Neural progenitor cell (in vitro differentiated cells): Measurements from ENCODE around the gene CLK1. TPM values are rescaled to one million over a fixed set of nuclear protein-coding genes. Genes with fewer than 3 reads are reported as not detected.

ENCODE experiments used
- DNase-seq: peaks from one replicate; pipeline ENCODE4 v3.0.0-alpha.2; 2016; ENCODE audit warnings: low spot score
- H2AFZ ChIP-seq: fragments of 200-600 bp; sonication (generic); replicated peaks from 2 replicates; pipeline ENCODE4 v1.6.1; 2016; ENCODE audit warnings: antibody characterized with exemption
- H3F3A ChIP-seq: fragments of 200-600 bp; sonication (generic); 2 replicates; pipeline ENCODE4 v1.6.1; 2016; ENCODE audit warnings: antibody characterized with exemption, low read depth
- H3K27ac ChIP-seq: fragments of 200-600 bp; sonication (generic); 2 replicates; pipeline ENCODE4 v1.5.1; 2016; ENCODE audit warnings: mild to moderate bottlenecking
- H3K27me3 ChIP-seq: fragments of 200-600 bp; sonication (generic); 2 replicates; pipeline ENCODE4 v1.6.1; 2016; ENCODE audit warnings: mild to moderate bottlenecking, moderate library complexity
- H3K36me3 ChIP-seq: fragments of 200-600 bp; sonication (generic); 2 replicates; pipeline ENCODE4 v1.5.1; 2016
- H3K4me1 ChIP-seq: fragments of 200-600 bp; sonication (generic); 2 replicates; pipeline ENCODE4 v1.6.1; 2016; ENCODE audit warnings: mixed run types
- H3K4me2 ChIP-seq: fragments of 200-600 bp; sonication (generic); 2 replicates; pipeline ENCODE4 v1.6.1; 2016
- H3K4me3 ChIP-seq: fragments of 200-600 bp; sonication (generic); 2 replicates; pipeline ENCODE4 v1.5.1; 2016
- H3K79me2 ChIP-seq: fragments of 200-600 bp; sonication (generic); 2 replicates; pipeline ENCODE4 v1.6.1; 2016; ENCODE audit warnings: low read depth
- H3K9ac ChIP-seq: fragments of 200-600 bp; sonication (generic); 2 replicates; pipeline ENCODE4 v1.6.1; 2016
- H3K9me3 ChIP-seq: fragments of 200-600 bp; sonication (generic); 2 replicates; pipeline ENCODE4 v1.5.1; 2016; ENCODE audit warnings: low read depth
- H4K20me1 ChIP-seq: fragments of 200-600 bp; sonication (generic); 2 replicates; pipeline ENCODE4 v1.6.1; 2016; ENCODE audit warnings: low read depth
- H3K27ac Mint-ChIP-seq: 3 replicates; pipeline ENCODE4 v1.8.0; 2021; ENCODE audit warnings: mixed read lengths
- H3K27me3 Mint-ChIP-seq: 2 replicates; pipeline ENCODE4 v1.8.0; 2022; ENCODE audit warnings: low read depth, mild to moderate bottlenecking, inconsistent platforms, moderate library complexity, mixed read lengths; ENCODE audit not compliant: insufficient read depth
- H3K36me3 Mint-ChIP-seq: 3 replicates; pipeline ENCODE4 v1.8.0; 2021; ENCODE audit warnings: mixed read lengths
- H3K4me1 Mint-ChIP-seq: 3 replicates; pipeline ENCODE4 v1.8.0; 2021; ENCODE audit warnings: mixed read lengths
- H3K4me3 Mint-ChIP-seq: 3 replicates; pipeline ENCODE4 v1.8.0; 2021; ENCODE audit warnings: mild to moderate bottlenecking, moderate library complexity, mixed read lengths
- H3K9me3 Mint-ChIP-seq: 3 replicates; pipeline ENCODE4 v1.8.0; 2020; ENCODE audit warnings: mixed read lengths
- EZH2 ChIP-seq: fragments of 200-600 bp; sonication (generic); IDR thresholded peaks from 2 replicates; pipeline ENCODE4 v1.6.1; 2017; ENCODE audit warnings: antibody characterized with exemption, mild to moderate bottlenecking, moderate library complexity
- EZH2phosphoT487 ChIP-seq: fragments of 200-600 bp; sonication (generic); IDR thresholded peaks from 2 replicates; pipeline ENCODE4 v1.6.1; 2017; ENCODE audit warnings: antibody characterized with exemption
- total RNA-seq: library from RNA; depleted of rRNA; stranded (reverse); fragments of >200 nt; gene quantifications from 2 replicates; pipeline ENCODE4 v1.2.3, GENCODE V29; 2015; ENCODE audit warnings: low replicate concordance
- TF ChIP-seq, protein P1 (sequence below): fragments of 200-600 bp; sonication (generic); IDR thresholded peaks from 2 replicates; pipeline ENCODE4 v1.5.1; 2017; ENCODE audit warnings: antibody characterized with exemption, mild to moderate bottlenecking

The CLK1 gene
- total RNA-seq, 1 donor from 2014 or later = 253 TPM

DNA sequence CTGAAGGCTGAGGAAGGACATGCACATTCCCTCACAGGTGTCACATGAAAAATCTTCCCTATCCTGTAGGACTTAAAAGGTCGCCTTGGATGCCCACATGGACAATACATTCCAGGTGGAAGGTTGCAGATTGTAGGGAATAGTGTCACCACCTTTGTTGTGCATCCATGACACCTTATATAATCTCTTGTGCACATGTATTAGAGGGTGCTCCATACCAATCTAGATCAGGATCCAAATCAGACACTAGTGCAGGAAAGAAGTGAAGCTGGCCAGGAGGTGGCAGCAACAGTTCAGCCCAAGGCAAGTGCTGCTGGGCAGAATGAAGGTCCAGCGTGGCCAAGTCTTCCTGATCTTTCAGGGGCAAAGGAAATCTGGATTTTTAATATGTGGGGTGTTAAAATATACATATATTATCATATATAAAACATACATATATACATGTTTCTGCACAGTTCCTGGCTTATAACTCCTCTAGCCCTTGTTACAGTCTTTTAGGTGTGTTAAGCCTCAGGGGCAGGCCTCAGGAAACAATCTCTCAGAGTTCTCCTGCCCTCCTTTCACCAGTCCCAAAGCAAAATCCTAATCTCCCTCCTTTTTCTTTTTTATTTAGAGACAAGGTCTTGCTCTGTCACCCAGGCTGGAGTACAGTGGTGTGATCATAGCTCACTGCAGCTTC, 41.3 kb upstream of the CLK1 start:
- Histone ChIP-seq H3K4me2 (no peak overlapping the region), H3K4me1 (no peaks in the 10 kb centered on the region), H3F3A (peaks cover 33% of the 10 kb centered on the region), H3K36me3 (peaks cover 18% of the 10 kb centered on the region), H4K20me1 (no peaks in the 10 kb centered on the region), H3K27ac (no peak overlapping the region), H3K4me3 (no peak overlapping the region), H3K9ac (no peak overlapping the region), H3K79me2 (no peaks in the 10 kb centered on the region), H3K27me3 (no peaks in the 10 kb centered on the region), H2AFZ (no peak overlapping the region), H3K9me3 (no peaks in the 10 kb centered on the region)
- no peaks in the 10 kb centered on the region for H3K4me1 Mint-ChIP-seq
- H3K36me3 Mint-ChIP-seq = peaks cover 6% of the 10 kb centered on the region
- no peak overlapping the region for H3K27ac Mint-ChIP-seq
- H3K27me3 Mint-ChIP-seq = no peaks in the 10 kb centered on the region
- peak; percentile 71 for DNase-seq
- no peak overlapping the region for H3K4me3 Mint-ChIP-seq
- H3K9me3 Mint-ChIP-seq = no peaks in the 10 kb centered on the region
- TF ChIP-seq EZH2phosphoT487 (no peak), EZH2 (no peak)
- TF ChIP-seq, protein P1, sequence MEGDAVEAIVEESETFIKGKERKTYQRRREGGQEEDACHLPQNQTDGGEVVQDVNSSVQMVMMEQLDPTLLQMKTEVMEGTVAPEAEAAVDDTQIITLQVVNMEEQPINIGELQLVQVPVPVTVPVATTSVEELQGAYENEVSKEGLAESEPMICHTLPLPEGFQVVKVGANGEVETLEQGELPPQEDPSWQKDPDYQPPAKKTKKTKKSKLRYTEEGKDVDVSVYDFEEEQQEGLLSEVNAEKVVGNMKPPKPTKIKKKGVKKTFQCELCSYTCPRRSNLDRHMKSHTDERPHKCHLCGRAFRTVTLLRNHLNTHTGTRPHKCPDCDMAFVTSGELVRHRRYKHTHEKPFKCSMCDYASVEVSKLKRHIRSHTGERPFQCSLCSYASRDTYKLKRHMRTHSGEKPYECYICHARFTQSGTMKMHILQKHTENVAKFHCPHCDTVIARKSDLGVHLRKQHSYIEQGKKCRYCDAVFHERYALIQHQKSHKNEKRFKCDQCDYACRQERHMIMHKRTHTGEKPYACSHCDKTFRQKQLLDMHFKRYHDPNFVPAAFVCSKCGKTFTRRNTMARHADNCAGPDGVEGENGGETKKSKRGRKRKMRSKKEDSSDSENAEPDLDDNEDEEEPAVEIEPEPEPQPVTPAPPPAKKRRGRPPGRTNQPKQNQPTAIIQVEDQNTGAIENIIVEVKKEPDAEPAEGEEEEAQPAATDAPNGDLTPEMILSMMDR = peak; percentile 72

DNA sequence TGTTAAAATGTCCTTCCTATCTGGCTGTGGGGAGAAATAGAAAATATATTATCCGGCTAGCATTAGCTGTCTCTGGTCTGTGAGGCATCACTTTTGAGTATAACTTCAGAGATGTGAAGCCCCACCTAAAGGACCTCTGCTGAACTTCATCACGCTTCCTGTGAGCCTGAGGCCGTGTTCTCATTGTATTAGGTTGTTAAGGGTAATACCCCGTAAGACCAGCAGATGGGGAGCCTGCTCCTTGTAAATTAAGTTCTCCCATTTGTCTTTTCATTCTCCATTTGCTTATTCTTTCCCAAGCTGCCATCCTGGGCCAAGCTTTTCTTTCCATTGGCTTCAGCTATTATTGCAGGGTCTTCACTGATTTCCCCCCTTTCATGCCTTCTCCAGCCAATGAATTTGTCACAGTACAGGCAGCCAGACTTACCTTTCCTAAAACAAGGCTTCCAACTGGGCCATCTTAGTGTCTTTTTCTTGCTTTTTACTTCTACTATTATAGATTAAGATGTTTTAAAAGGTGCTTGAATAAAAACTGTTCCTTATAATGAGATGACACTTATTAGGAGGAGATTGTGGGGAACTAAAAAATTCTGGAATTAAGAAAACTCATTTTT, 37.1 kb upstream of the CLK1 start:
- Mint-ChIP-seq H3K4me3 (no peak overlapping the region), H3K4me1 (no peaks in the 10 kb centered on the region), H3K27ac (no peak overlapping the region), H3K36me3 (peaks cover 8% of the 10 kb centered on the region), H3K9me3 (no peaks in the 10 kb centered on the region), H3K27me3 (no peaks in the 10 kb centered on the region)
- Histone ChIP-seq H3K9ac (no peak overlapping the region), H4K20me1 (peaks cover 4% of the 10 kb centered on the region), H3K36me3 (peaks cover 18% of the 10 kb centered on the region), H3F3A (peaks cover 51% of the 10 kb centered on the region), H3K27me3 (no peaks in the 10 kb centered on the region), H3K9me3 (no peaks in the 10 kb centered on the region), H3K79me2 (no peaks in the 10 kb centered on the region), H3K27ac (no peak overlapping the region), H2AFZ (no peak overlapping the region), H3K4me3 (no peak overlapping the region), H3K4me2 (no peak overlapping the region), H3K4me1 (no peaks in the 10 kb centered on the region)
- DNase-seq = peak; percentile 90
- TF ChIP-seq EZH2phosphoT487 = no peak
- TF ChIP-seq, protein P1 = peak; percentile 72

DNA sequence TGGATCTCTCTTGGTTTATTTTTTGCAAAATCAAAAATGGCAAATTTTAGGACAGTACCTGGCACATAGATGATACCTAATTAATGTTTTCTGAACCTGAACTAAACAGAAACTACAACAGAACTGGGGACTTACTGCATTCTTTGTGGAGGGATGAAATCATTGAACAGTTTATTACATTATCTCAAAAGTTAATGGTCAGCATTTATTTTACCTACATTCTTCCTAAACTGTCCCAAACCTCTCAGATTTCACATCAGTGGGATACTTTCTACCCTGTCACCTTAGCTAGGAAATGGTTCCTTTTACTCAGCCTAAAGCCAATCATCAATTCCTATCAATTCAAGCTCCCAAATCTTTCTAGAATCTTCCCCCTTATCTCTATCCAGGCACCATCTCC, 35.0 kb upstream of the CLK1 start:
- Mint-ChIP-seq H3K4me1 (no peaks in the 10 kb centered on the region), H3K27me3 (no peaks in the 10 kb centered on the region), H3K36me3 (peaks cover 16% of the 10 kb centered on the region), H3K27ac (no peak overlapping the region), H3K4me3 (no peak overlapping the region), H3K9me3 (no peaks in the 10 kb centered on the region)
- H3K4me3 ChIP-seq = no peak overlapping the region
- H3K4me2 ChIP-seq = no peak overlapping the region
- H4K20me1 ChIP-seq = peaks cover 4% of the 10 kb centered on the region
- H3K27me3 ChIP-seq = no peaks in the 10 kb centered on the region
- H3K9ac ChIP-seq = no peak overlapping the region
- H3K79me2 ChIP-seq = no peaks in the 10 kb centered on the region
- no peak overlapping the region for H3K27ac ChIP-seq
- no peaks in the 10 kb centered on the region for H3K9me3 ChIP-seq
- H3F3A ChIP-seq = peaks cover 39% of the 10 kb centered on the region
- H3K36me3 ChIP-seq = peaks cover 29% of the 10 kb centered on the region
- H3K4me1 ChIP-seq = no peaks in the 10 kb centered on the region
- DNase-seq = no peak
- TF ChIP-seq, protein P1 = no peak
- H2AFZ ChIP-seq = no peak overlapping the region
